ENCODE results near the gene POT1. TPM values are rescaled to one million over a fixed set of nuclear protein-coding genes. Genes with fewer than 3 reads are reported as not detected.
"Not testable (repeated sequence)": the region's sequence is repeated elsewhere in the genome, so short reads cannot be mapped to it uniquely, and the experiment has no call there.

The POT1 gene, protein sequence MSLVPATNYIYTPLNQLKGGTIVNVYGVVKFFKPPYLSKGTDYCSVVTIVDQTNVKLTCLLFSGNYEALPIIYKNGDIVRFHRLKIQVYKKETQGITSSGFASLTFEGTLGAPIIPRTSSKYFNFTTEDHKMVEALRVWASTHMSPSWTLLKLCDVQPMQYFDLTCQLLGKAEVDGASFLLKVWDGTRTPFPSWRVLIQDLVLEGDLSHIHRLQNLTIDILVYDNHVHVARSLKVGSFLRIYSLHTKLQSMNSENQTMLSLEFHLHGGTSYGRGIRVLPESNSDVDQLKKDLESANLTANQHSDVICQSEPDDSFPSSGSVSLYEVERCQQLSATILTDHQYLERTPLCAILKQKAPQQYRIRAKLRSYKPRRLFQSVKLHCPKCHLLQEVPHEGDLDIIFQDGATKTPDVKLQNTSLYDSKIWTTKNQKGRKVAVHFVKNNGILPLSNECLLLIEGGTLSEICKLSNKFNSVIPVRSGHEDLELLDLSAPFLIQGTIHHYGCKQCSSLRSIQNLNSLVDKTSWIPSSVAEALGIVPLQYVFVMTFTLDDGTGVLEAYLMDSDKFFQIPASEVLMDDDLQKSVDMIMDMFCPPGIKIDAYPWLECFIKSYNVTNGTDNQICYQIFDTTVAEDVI
- 51.3 TPM for total RNA-seq (ENCODE audit: insufficient read depth, low replicate concordance)

DNA sequence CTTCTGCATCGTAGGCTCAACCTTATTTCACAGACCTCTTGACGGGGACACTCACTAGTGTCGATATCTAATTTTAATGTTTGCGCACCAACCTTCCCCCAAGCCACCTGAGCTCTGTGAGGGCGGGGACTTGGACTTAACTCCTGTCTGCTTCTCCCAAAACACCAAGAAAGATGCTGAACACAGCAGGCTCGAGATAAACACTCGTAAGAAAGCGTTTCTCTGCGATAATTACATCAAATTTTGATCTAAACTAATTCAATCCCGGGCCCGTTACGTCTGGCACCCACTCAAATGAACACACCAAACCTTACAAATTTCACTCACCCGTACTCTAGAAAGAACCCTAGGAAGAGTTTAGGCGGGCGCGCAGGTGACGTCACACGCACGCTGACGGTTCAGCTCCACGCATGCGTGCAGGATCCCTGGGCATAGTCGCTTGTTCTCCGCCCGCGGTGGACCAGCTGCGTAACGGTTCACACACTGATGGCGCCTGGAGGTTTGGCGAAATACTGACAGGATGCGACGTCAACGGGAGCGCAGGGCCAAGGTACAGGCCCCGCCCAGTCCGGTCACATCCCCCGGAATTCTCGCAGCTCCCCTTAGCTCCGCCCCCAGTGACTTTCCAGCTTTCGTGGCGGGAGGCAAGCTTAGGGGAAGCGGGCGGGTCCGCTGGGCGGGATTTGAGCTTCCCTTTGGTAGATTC is at the start of gene POT1:
Gene POT1 (minus strand): TSS at position 359 of the 706 bp plus-strand sequence. CDS start 32,652 bp downstream, outside the sequence.
- DNase-seq (ENCODE audit: low spot score), result peak; percentile 100

DNA sequence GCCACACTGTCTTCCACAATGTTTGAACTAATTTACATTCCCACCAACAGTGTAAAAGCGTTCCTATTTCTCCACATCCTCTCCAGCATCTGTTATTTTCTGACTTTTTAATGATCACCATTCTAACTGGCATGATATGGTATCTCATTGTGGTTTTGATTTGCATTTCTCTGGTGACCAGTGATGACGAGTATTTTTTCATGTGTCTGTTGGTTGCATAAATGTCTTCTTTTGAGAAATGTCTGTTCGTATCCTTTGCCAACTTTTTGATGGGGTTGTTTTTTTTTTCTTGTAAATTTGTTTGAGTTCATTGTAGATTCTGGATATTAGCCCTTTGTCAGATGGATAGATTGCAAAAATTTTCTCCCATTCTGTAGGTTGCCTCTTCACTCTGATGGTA is 45.5 kb upstream of the POT1 start:
- DNase-seq (ENCODE audit: low spot score), result not testable (repeated sequence)

DNA sequence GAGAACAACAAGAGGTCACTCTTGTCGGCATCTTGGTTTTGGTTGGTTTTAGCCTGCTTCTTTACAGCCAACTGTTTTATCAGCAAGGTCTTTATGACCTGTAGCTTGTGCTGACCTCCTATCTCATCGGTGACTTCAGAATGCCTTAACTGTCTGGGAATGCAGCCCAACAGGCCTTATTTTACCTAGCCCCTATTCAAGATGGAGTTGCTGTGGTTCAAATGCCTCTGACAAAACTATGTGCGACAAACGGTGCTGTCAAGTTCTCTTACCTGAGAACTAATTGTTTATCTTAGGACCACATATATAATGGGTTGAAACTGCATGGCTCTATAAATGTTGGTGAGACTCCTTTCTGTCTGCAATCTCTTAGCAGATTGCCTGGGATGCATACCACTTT is 35.9 kb upstream of the POT1 start:
- no peak for DNase-seq (ENCODE audit: low spot score)

DNA sequence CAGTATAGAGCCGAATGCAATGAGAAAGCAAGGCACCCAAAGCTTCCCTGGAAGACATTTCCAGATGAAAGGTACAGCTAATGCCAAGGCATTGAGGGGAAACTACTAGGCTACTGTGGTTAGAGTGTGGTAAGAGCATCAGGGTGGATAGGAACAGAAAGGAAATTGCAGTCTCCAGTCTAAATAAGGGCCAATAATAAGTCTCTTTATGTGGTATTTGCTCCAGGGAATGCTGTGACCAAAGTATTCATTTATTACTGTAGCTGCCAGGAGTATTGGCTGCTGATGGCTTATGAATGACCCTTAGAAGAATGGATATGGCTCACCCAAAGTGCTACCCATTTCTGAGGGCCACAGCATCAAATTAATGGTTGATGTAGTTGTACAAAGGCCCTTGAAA is 30.1 kb upstream of the POT1 start:
- no peak for DNase-seq (ENCODE audit: low spot score)

DNA sequence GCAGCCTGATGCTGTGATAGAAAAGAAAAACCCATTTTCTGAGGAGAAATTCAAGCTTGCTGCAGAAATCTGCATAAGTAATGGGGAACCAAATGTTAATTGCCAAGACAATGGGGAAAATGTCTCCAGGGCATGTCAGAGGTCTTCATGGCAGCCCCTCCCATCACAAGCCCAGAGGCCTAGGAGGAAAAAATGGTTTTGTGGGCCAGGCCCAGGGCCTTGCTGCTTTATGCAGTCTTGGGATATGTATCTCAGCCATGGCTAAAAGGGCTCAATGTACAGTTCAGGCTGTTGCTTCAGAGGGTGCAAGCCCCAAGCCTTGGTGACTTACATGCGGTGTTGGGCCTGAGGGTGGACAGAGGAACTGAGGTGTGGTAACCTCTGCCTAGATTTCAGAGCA is 28.3 kb upstream of the POT1 start:
- DNase-seq (ENCODE audit: low spot score), result not testable (repeated sequence)

DNA sequence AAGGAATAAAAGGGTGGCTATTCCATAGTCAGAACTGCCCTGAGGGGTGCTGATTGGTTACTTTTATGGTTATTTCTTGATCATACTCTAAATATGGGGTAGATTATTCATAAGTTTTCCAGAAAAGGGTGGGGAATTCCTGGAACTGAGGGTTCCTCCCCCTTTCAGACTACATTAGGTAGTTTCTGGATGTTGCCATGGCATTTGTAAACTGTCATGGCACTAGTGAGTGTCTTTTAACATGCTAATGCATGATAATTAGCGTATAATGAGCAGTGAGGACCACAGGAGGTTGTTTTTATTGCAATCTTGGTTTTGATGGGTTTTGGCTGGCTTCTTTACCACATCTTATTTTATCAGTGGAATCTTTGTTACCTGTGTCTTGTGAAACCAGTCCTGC is 26.5 kb upstream of the POT1 start:
- no peak for DNase-seq (ENCODE audit: low spot score)

DNA sequence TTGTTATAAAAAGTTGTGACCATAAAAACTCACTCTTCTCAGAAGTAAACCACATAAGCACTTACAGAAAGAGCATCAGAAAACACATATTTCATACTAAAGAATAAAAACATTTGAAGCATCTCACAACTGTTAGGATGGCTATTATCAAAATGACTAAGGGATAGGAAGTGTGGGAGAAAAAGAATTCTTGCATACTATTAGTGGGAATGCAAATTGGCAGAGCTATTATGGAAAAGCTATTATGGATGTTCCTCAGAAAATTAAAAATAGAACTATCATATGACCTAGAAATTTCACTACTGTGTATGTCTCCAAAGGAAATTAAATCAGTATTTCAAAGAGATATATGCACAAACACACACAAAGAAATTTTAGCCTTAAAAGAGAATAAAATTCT is 25.2 kb upstream of the POT1 start:
- DNase-seq (ENCODE audit: low spot score), result no peak

DNA sequence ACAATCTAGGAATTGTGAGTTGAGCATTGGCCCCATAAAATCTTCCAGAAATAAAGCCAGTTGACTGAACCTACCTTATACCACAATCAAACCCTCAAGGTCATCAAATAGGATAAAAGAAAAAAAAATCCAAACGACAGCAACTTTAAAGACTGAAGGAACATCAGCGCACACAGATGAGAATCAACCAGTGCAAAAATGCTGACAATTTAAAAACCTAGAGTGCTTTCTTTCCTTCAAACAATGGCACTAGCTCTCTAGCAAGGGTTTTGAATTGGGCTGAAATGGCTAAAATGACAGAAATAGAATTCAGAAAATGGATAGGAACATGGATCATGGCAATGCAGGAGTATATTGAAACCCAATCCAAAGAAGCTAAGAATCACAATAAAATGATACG is 16.1 kb upstream of the POT1 start:
- DNase-seq (ENCODE audit: low spot score), result no peak

DNA sequence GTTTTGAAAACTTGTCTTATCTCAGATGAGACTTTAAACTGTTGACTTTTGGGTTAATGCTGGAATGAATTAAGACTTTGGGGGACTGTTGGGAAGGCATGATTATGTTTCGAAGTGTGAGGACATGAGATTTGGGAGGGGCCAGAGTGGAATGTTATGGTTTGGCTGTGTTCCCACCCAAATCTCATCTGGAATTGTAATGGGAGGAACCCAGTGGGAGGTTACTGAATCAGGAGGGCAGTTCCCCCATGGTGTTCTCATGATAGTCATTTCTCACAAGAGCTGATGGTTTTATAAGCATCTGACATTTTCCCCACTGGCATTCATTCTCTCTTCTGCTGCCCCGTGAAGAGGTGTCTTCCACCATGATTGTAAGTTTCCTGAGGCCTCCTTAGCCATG is 13.8 kb upstream of the POT1 start:
- DNase-seq (ENCODE audit: low spot score), result no peak

DNA sequence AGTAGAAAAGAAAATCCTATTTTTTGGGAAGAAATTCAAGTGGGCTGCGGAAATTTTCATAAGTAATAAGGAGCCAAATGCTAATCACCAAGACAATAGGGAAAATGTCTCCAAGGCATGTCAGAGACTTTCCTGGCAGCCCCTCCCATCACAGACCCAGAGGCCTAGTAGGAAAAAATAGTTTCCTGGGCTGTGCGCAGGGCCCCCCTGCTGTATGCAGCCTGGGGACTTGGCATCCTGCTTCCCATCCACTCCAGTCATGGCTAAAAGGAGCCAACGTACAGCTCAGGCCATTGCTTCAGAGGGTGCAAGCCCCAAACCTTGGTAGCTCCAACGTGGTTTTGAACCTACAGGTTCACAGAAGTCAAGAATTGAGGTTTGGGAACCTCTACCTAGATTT is 12.8 kb upstream of the POT1 start:
- no peak for DNase-seq (ENCODE audit: low spot score)

DNA sequence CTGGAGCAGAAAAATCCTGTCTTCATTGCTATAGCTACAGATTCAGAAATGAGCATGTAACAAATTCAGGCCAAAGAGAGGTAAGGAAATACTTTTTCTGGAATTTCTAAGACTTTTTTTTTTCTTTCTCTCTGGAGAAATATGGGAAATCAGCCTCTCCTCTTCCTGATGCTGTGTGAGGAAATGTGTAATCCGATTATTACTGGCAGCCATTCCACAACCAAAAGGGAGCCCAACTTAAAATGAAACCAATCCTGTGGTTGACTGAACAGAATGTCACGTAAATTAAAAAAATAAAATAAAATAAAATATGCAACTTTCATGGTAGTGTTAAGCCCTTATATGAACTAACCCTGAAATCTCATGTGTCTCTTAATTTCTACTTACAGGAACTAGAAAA is 10.7 kb upstream of the POT1 start:
- no peak for DNase-seq (ENCODE audit: low spot score)

DNA sequence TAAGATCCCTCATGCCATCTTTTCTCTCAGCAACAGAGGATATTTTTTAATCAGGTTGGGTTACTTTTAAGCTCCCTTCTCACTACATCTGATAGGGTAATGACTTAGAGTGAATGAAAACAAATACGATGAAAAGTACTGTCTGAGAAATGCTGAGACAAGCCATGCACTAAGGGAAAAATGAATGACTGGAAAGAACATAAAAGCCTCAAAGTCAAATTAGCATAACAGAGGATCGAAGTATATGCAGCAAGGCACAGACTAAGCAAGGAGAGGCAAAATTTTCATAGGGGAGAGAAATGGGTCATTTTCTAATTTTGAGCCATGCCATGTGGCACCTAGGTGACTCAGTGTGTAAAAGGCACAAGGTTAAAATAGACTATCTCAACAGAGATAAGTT is 8.5 kb upstream of the POT1 start:
- no peak for DNase-seq (ENCODE audit: low spot score)

DNA sequence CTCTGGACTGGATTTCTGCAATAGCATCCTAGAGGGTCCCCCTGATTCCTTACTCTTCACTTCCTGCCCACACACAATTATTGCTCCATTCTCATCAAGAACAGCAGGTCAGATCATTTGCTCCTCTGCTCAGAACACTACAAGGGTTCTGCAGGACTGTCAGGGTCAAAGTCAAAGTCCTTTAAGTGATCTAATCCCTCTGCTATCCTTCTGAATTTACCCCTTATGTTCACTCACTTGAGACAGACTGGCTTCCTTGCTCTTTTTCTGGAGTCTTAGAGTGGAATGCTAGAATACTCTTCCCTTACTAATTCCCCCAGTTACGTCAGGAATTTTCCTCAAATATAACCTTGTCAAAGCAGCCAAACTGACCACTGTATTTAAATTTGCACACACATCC is 7.5 kb upstream of the POT1 start:
- no peak for DNase-seq (ENCODE audit: low spot score)

DNA sequence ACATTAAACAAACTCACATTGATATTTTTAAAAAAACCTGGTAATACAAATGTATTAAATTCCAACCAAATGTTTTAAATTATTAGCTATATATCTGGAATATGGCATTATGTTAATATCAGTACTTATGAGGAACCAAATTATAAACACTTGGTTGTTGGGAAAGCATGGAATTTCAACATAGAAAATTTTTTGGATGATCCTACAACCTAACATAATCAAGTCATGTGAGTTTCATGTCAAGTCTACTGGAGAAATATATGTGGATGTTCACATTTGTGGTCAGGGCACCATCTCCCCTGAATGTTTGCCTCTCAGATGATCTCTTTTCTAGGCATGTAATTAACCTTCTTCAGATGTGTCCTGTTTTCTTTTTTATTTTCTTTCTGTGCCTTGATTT is 5.2 kb upstream of the POT1 start:
- DNase-seq (ENCODE audit: low spot score), result no peak

DNA sequence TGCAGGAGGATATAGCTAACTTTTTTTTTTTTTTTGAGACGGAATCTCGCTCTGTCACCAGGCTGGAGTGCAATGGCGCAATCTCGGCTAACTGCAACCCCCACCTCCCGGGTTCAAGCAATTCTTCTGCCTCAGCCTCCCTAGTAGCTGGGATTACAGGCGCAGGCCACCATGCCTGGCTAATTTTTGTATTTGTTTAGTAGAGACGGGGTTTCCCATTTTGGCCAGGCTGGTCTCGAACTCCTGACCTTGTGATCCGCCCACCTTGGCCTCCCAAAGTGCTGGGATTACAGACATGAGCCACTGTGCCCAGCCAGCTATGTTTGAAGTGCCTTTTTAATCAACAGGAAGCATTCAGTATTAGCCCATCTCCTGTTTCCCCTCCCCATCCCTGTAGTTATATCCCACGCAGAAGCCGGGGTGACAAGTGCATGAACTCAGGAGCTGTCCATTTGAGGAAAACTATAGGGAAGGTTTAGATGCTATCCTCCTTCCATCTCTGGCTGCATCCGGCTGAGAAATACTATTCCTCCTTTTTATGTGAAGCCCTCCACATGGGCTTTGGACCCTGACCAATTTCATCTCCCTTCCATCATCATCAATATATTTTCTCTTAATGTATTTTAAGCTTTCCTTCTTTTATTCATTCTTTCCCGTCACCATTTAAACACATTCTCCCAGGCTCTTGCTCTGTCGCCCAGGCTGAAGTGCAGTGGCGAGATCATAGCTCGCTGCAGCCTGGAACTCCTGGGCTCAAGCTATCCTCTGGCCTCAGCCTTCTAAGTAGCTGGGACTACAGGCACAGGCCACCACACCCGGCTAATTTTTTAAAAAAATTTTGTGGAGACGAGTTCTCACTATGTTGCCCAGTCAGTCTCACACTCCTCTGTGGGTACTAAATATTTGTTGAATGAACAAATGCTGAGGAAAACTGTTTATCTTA is 1.3 kb upstream of the POT1 start:
- DNase-seq (ENCODE audit: low spot score), result no peak

DNA sequence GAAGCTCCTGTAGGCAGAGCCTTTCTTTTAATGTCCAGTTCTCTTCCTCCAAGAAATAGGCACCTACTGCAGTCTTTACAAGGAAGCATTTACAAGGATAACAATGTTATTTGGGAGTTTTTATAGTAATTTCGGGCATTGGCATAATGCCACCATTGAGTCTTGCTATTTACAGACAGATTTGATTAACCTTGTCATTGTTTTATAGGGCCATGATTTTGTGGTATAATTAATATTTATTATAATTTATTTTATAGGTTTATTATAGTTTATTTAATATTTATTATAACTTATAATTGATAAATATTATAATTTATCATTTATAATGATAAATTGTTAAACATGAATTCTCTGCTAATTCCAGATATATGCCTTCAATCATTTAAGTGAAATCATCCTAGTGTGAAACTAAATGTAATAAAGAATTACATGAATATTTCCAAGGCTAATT is 573 bp upstream of the POT1 start:
- DNase-seq (ENCODE audit: low spot score), result no peak

DNA sequence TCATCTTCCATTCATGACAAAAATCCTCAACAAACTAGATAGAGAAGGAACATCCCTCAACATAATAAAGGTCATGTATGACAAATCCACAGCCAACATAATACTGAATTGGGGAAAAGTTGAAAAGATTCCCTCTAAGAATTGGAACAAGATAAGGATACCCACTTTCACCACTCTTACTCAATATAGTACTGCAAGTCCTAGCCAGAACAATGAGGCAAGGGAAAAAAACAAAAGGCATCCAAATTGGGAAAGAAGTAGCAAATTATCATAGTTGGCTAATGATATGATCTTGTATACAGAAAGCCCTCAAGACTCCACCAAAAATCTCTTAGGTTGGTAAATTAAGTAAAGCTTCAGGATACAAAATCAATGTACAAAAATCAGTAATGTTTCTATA is 4.7 kb downstream of the POT1 start:
- DNase-seq (ENCODE audit: low spot score), result no peak

DNA sequence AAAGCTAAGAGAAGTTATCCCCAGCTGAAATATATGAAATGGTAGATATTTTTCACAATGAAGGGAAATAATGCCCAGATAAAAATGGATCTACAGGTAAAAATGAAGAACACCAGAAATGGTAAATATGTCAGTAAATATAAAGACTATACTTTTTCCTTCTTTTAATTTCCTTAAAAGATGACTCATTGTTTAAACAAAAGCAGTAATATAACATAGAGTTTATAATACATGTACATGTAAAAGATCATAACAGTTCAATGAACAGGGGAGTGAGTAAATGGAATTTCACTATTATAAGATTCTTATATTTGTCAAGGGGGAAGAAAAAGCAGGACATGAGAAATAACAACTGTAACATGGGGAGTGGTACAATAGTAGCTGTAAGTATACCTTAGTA is 7.4 kb downstream of the POT1 start:
- no peak for DNase-seq (ENCODE audit: low spot score)

DNA sequence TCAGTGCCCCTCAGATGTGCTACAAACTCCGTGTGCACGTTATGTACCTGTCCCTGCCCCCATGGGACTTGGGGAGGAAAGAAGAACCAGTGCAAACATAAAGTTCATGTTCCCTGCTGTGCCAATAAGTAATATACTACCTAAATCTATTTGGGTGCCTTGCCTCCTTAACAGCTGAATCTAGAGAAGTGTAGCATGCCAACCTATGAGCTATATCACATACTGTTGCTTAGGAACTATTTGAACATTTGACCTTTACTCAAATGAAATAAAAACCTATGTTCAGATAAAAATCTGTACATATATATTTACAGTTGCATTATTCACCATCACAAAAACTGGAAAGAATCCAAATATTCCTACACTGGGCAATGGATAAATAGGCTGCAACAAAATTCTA is 9.8 kb downstream of the POT1 start:
- DNase-seq (ENCODE audit: low spot score), result no peak

DNA sequence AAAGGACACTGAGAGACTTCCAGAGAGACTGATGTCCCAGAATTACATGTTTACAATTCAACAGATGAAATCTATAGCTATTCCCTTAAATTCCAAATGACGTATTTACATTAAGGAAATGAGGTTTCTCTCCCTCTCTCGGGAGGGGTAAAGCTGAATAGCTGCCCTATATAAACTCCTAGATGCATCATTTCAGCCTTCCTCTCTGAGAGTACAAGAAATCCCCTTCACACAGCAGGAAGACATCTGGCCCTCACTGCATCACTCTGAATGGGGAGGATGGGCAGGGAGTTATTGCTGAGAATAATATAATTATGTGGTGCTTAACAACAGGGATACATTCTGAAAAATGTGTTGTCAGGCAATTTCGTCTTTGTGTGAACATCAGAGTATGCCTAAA is 11.0 kb downstream of the POT1 start:
- DNase-seq (ENCODE audit: low spot score), result no peak

DNA sequence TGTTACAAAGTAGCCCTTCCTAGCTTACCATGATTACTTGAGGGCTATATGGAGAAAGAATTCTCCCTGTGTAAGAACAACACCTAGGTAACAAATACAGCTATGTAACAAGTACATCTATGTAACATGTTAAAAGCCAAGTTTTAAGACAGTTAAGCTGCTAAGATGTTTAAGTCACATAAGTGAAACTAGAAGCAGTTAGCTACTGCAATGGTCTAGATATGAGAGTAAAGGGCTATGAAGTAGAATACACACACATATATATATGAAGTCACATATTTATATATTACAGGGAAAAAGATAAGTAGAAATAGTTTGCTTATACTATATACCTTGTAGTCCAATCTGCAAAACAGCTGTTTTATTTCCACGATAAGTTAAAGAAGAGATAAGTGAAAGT is 14.4 kb downstream of the POT1 start:
- no peak for DNase-seq (ENCODE audit: low spot score)

DNA sequence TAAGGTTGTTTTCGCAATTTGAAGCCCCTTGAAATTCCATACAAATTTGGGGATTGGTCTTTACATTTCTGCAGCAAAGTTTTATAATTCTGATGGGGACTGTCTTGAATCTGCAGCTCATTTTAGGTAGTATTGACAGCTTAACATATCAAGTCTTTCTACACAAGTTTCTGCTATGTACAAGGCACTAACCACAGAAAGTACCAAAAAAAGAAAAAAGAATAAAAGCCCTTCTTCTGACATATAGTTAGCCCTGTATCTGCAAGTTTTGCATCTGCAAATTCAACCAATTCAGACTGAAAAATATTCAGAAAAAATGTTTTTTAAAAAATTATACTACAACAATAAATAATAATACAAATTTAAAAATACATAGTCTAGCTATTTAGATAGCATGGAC is 15.3 kb downstream of the POT1 start:
- DNase-seq (ENCODE audit: low spot score), result no peak
